ENCODE data around the gene GTF2H4.
A peak's percentile ranks its signal among the peaks of the same experiment; 100 is the strongest.

The GTF2H4 gene

GRCh38 chr6:30877419-30878262 is 30.4 kb upstream of the GTF2H4 start:
- TF ChIP-seq, protein P1, sequence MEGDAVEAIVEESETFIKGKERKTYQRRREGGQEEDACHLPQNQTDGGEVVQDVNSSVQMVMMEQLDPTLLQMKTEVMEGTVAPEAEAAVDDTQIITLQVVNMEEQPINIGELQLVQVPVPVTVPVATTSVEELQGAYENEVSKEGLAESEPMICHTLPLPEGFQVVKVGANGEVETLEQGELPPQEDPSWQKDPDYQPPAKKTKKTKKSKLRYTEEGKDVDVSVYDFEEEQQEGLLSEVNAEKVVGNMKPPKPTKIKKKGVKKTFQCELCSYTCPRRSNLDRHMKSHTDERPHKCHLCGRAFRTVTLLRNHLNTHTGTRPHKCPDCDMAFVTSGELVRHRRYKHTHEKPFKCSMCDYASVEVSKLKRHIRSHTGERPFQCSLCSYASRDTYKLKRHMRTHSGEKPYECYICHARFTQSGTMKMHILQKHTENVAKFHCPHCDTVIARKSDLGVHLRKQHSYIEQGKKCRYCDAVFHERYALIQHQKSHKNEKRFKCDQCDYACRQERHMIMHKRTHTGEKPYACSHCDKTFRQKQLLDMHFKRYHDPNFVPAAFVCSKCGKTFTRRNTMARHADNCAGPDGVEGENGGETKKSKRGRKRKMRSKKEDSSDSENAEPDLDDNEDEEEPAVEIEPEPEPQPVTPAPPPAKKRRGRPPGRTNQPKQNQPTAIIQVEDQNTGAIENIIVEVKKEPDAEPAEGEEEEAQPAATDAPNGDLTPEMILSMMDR (IDR thresholded peaks at IDR 0.05; ENCODE audit: insufficient read depth, low read length, poor library complexity, severe bottlenecking) = peak; percentile 89
- Histone ChIP-seq H3K4me3 (replicated peaks; ENCODE audit: low read depth, low read length) (peak overlapping the region; percentile 57), H3K27me3 (replicated peaks; ENCODE audit: control insufficient read depth, insufficient read depth, low read length) (no peaks in the 10 kb centered on the region), H3K36me3 (ENCODE audit: control insufficient read depth, insufficient read depth, low read length) (no peaks in the 10 kb centered on the region)
- DNase-seq (ENCODE audit: extremely low read depth, insufficient read length) = peak; percentile 66

DNA sequence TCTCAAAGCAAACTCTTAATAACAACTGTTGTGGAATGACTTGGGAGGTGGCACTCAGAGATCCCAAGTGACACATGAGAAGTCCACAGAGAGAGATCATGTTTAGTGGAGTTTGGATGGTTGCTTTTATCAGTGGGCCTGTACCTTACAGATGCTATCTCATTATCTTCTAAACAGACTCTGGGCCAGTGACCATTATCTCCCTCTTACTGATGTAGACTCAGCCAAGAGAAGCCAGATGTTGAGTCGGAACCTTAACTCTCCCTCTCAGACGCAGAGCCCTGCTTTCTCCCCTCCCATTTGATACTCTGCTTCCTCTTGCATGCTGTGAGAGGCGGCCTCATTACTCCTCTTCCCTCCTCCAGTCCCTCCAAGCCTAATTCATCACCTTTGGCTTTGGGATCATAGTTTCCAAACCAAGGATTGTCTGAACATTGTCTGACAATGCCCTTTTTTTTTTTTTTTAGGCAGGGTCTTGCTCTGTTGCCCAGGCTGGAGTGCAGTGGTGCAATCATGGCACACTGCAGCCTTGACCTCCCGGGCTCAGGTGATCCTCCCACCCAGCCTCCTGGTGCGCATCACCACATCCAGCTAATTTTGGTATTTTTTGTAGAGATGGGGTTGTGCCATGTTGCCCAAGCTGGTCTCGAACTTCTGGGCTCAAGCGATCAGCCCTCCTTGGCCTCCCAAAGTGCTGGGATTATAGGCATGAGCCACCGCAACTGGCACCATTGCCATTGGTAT is 28.2 kb upstream of the GTF2H4 start:
- no peaks in the 10 kb centered on the region for H3K27me3 ChIP-seq (replicated peaks; ENCODE audit: control insufficient read depth, insufficient read depth, low read length)
- no peak overlapping the region for H3K4me3 ChIP-seq (replicated peaks; ENCODE audit: low read depth, low read length)
- no peak for DNase-seq (ENCODE audit: extremely low read depth, insufficient read length)
- TF ChIP-seq, protein P1 (IDR thresholded peaks at IDR 0.05; ENCODE audit: insufficient read depth, low read length, poor library complexity, severe bottlenecking) = no peak
- no peaks in the 10 kb centered on the region for H3K36me3 ChIP-seq (ENCODE audit: control insufficient read depth, insufficient read depth, low read length)

- TF ChIP-seq, protein P1 (IDR thresholded peaks at IDR 0.05; ENCODE audit: insufficient read depth, low read length, poor library complexity, severe bottlenecking) = no peak
- no peaks in the 10 kb centered on the region for H3K36me3 ChIP-seq (ENCODE audit: control insufficient read depth, insufficient read depth, low read length)
- H3K4me3 ChIP-seq (replicated peaks; ENCODE audit: low read depth, low read length) = no peak overlapping the region
- no peak for DNase-seq (ENCODE audit: extremely low read depth, insufficient read length)
- H3K27me3 ChIP-seq (replicated peaks; ENCODE audit: control insufficient read depth, insufficient read depth, low read length) = no peaks in the 10 kb centered on the region
These were observed 27.2 kb upstream of the GTF2H4 start for GRCh38 chr6:30880698-30881252.

- DNase-seq (ENCODE audit: extremely low read depth, insufficient read length) = no peak
- H3K4me3 ChIP-seq (replicated peaks; ENCODE audit: low read depth, low read length) = no peak overlapping the region
- TF ChIP-seq, protein P1 (IDR thresholded peaks at IDR 0.05; ENCODE audit: insufficient read depth, low read length, poor library complexity, severe bottlenecking) = no peak
- no peaks in the 10 kb centered on the region for H3K36me3 ChIP-seq (ENCODE audit: control insufficient read depth, insufficient read depth, low read length)
- no peaks in the 10 kb centered on the region for H3K27me3 ChIP-seq (replicated peaks; ENCODE audit: control insufficient read depth, insufficient read depth, low read length)
These were observed 26.4 kb upstream of the GTF2H4 start for GRCh38 chr6:30881392-30882203.

- Histone ChIP-seq H3K27me3 (replicated peaks; ENCODE audit: control insufficient read depth, insufficient read depth, low read length) (no peaks in the 10 kb centered on the region), H3K4me3 (replicated peaks; ENCODE audit: low read depth, low read length) (no peak overlapping the region), H3K36me3 (ENCODE audit: control insufficient read depth, insufficient read depth, low read length) (no peaks in the 10 kb centered on the region)
- TF ChIP-seq, protein P1 (IDR thresholded peaks at IDR 0.05; ENCODE audit: insufficient read depth, low read length, poor library complexity, severe bottlenecking) = no peak
- DNase-seq (ENCODE audit: extremely low read depth, insufficient read length) = no peak
These were observed 25.7 kb upstream of the GTF2H4 start for GRCh38 chr6:30882204-30882758.

All from GM06990 (cell line).